Smooth muscle cell (in vitro differentiated cells): ENCODE data around the gene SFXN1. TPM values are rescaled to one million over a fixed set of nuclear protein-coding genes. Genes with fewer than 3 reads are reported as not detected.

ENCODE experiments used
- DNase-seq: peaks from one replicate; lab custom pipeline; 2025; ENCODE audit not compliant: unreplicated experiment; lab: John Stamatoyannopoulos, UW
- H2AFZ ChIP-seq: fragments of 200-600 bp; sonication (generic); 2 replicates; pipeline ENCODE4 v1.6.0; 2016; ENCODE audit warnings: antibody characterized with exemption, low read depth, mild to moderate bottlenecking
- H3F3A ChIP-seq: fragments of 200-600 bp; sonication (generic); 2 replicates; pipeline ENCODE4 v1.6.0; 2017; ENCODE audit warnings: antibody characterized with exemption, low read depth
- H3K27ac ChIP-seq: fragments of 200-600 bp; sonication (generic); 2 replicates; pipeline ENCODE4 v1.5.1; 2016; ENCODE audit warnings: low read depth, mild to moderate bottlenecking
- H3K27me3 ChIP-seq: fragments of 200-600 bp; sonication (generic); 2 replicates; pipeline ENCODE4 v1.6.1; 2016; ENCODE audit warnings: low read depth, mild to moderate bottlenecking
- H3K36me3 ChIP-seq: fragments of 200-600 bp; sonication (generic); 2 replicates; pipeline ENCODE4 v1.5.1; 2016; ENCODE audit warnings: low read depth
- H3K4me1 ChIP-seq: fragments of 200-600 bp; sonication (generic); 2 replicates; pipeline ENCODE4 v1.5.1; 2016; ENCODE audit warnings: low read depth
- H3K4me2 ChIP-seq: fragments of 200-600 bp; sonication (generic); 2 replicates; pipeline ENCODE4 v1.6.0; 2016; ENCODE audit warnings: mild to moderate bottlenecking
- H3K4me3 ChIP-seq: fragments of 200-600 bp; sonication (generic); 2 replicates; pipeline ENCODE4 v1.5.1; 2016; ENCODE audit warnings: mild to moderate bottlenecking
- H3K79me2 ChIP-seq: fragments of 200-600 bp; sonication (generic); 2 replicates; pipeline ENCODE4 v1.6.0; 2016; ENCODE audit warnings: low read depth, mild to moderate bottlenecking
- H3K9ac ChIP-seq: fragments of 200-600 bp; sonication (generic); 2 replicates; pipeline ENCODE4 v1.6.0; 2016; ENCODE audit warnings: low read depth
- H3K9me3 ChIP-seq: fragments of 200-600 bp; sonication (generic); replicated peaks from 2 replicates; pipeline ENCODE4 v1.5.1; 2016; ENCODE audit warnings: low read depth
- H4K20me1 ChIP-seq: fragments of 200-600 bp; sonication (generic); 2 replicates; pipeline ENCODE4 v1.6.0; 2016; ENCODE audit warnings: low read depth
- WGBS: methylation state at CpG from one replicate; pipeline ENCODE4 v1.1.7; 2016; ENCODE audit warnings: low lambda C conversion rate; 5-methylcytosine and 5-hydroxymethylcytosine counted together
- polyA plus RNA-seq: library from polyadenylated mRNA; unstranded; fragments of >200 nt; fragmentation: Nextera tagmentation; extraction: Ambion mirVana; gene quantifications from 2 replicates; pipeline ENCODE4 v1.2.1, GENCODE V29; 2016
- total RNA-seq: library from RNA; depleted of rRNA; stranded (reverse); fragments of >200 nt; gene quantifications from 2 replicates; pipeline ENCODE4 v1.2.3, GENCODE V29; 2014
- TF ChIP-seq, protein P1 (sequence below): fragments of 200-600 bp; sonication (generic); IDR thresholded peaks from 2 replicates; pipeline ENCODE4 v1.5.1; 2017; ENCODE audit warnings: borderline replicate concordance, mild to moderate bottlenecking, antibody characterized with exemption; ENCODE audit not compliant: insufficient read depth, poor library complexity, severe bottlenecking

The SFXN1 gene
- total and polyA plus RNA-seq, 2 experiments from 2014 or later: 63.9 to 136 TPM

DNA sequence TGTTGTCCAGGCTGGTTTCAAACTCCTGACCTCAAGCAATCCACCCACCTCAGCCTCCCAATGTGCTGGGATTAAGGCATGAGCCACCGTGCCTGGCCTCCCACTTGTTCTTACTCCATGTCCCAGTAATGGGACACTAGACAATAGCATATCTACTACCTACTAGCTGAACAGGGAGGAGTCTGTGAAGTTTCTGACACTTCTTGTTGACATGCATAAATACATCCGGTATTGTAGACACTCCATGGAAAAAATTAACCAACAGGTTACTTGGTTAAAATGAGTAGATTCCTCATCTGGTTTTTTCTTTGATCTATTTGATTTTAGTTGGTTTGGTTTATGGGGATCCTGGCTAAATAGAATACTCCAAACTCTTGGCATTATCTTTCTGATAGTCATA is 88.3 kb downstream of the SFXN1 start:
- no peaks in the 10 kb centered on the region for H3K79me2 ChIP-seq
- H4K20me1 ChIP-seq: no peaks in the 10 kb centered on the region
- TF ChIP-seq, protein P1, sequence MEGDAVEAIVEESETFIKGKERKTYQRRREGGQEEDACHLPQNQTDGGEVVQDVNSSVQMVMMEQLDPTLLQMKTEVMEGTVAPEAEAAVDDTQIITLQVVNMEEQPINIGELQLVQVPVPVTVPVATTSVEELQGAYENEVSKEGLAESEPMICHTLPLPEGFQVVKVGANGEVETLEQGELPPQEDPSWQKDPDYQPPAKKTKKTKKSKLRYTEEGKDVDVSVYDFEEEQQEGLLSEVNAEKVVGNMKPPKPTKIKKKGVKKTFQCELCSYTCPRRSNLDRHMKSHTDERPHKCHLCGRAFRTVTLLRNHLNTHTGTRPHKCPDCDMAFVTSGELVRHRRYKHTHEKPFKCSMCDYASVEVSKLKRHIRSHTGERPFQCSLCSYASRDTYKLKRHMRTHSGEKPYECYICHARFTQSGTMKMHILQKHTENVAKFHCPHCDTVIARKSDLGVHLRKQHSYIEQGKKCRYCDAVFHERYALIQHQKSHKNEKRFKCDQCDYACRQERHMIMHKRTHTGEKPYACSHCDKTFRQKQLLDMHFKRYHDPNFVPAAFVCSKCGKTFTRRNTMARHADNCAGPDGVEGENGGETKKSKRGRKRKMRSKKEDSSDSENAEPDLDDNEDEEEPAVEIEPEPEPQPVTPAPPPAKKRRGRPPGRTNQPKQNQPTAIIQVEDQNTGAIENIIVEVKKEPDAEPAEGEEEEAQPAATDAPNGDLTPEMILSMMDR: no peak
- H3K9ac ChIP-seq: no peak overlapping the region
- H3K27me3 ChIP-seq: no peaks in the 10 kb centered on the region
- WGBS: 80% methylated on average over 2 of the region's 2 CpGs
- no peak for DNase-seq
- no peaks in the 10 kb centered on the region for H3K9me3 ChIP-seq
- no peaks in the 10 kb centered on the region for H3K4me1 ChIP-seq
- H3K36me3 ChIP-seq: no peaks in the 10 kb centered on the region
- no peak overlapping the region for H3K4me2 ChIP-seq
- no peak overlapping the region for H3K27ac ChIP-seq
- H3F3A ChIP-seq: no peaks in the 10 kb centered on the region
- H2AFZ ChIP-seq: no peak overlapping the region
- no peak overlapping the region for H3K4me3 ChIP-seq

DNA sequence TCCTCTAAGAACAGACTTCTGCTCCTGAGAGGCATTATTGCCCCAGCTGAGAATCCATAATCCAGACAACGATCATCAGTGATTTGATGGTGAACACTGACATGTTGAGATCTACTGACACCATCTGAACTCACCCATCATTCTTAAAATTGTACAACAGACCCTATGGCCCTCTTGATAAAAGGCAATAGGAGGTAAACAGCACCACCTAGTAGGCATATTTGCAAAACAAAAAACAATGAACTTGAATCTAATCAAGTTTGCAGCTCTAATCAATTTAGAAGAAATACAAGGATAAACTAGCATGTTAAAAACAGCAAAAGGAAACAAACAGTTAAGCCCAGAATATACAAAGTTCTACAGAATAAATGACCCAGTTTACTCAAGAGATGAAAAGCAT is 89.6 kb downstream of the SFXN1 start:
- DNase-seq: no peak
- H3K36me3 ChIP-seq: no peaks in the 10 kb centered on the region
- H3F3A ChIP-seq: no peaks in the 10 kb centered on the region
- no peaks in the 10 kb centered on the region for H3K9me3 ChIP-seq
- TF ChIP-seq, protein P1: no peak
- no peaks in the 10 kb centered on the region for H3K79me2 ChIP-seq
- no peak overlapping the region for H3K4me2 ChIP-seq
- H3K27me3 ChIP-seq: no peaks in the 10 kb centered on the region
- H4K20me1 ChIP-seq: no peaks in the 10 kb centered on the region
- no peak overlapping the region for H3K9ac ChIP-seq
- H3K4me1 ChIP-seq: no peaks in the 10 kb centered on the region
- no peak overlapping the region for H3K27ac ChIP-seq
- WGBS: 94% methylated on average over 1 of the region's 1 CpG
- H2AFZ ChIP-seq: no peak overlapping the region
- no peak overlapping the region for H3K4me3 ChIP-seq

DNA sequence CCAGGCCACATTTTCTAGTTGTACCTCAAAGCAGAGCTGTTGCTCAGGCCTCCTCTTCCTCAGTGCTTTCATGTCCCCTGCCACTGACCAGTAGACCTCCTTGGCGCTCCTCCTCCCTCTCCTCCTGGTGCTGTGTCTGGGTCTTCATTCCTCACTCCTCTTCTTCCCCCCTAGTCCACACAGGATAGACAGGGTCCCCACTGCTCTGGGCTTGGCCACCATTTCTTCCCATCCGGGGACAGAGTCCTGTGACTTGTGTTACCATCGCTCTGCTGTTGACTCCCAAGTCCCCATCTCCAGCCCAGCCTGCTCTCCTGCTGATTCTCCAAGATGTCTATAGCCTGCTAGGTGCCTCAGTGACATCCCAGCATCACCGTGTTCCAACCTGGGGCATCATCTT is 91.3 kb downstream of the SFXN1 start:
- Histone ChIP-seq H3K9ac (no peak overlapping the region), H3K4me1 (no peaks in the 10 kb centered on the region), H2AFZ (no peak overlapping the region), H3K9me3 (no peaks in the 10 kb centered on the region), H3K27me3 (no peaks in the 10 kb centered on the region), H3K27ac (no peak overlapping the region), H4K20me1 (no peaks in the 10 kb centered on the region), H3F3A (no peaks in the 10 kb centered on the region), H3K4me3 (no peak overlapping the region), H3K79me2 (no peaks in the 10 kb centered on the region), H3K4me2 (no peak overlapping the region), H3K36me3 (no peaks in the 10 kb centered on the region)
- DNase-seq: no peak
- TF ChIP-seq, protein P1: no peak
- 95% methylated on average over 4 of the region's 4 CpGs for WGBS

DNA sequence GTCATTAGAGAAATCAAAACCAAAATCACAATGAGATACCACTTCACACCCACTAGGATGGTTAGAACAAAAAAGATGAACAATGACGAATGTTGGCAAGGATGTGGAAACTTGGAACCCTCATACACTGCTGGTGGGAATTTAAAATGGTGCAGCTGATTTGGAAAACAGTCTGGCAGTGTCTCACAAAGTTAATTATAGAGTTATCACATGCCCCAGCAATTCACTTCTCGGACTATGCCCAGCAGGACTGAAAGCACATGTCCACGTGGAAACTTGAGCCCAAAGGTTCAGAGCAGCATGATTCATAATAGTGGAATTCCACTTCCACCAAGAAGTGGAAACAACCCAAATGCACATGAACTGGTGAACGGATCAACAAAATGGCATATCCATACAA is 94.5 kb downstream of the SFXN1 start:
- Histone ChIP-seq H3K36me3 (no peaks in the 10 kb centered on the region), H3K4me3 (no peak overlapping the region), H3F3A (no peaks in the 10 kb centered on the region), H2AFZ (no peak overlapping the region), H3K27ac (no peak overlapping the region), H3K79me2 (no peaks in the 10 kb centered on the region), H3K9me3 (no peaks in the 10 kb centered on the region), H3K4me2 (no peak overlapping the region), H3K4me1 (no peaks in the 10 kb centered on the region), H3K27me3 (no peaks in the 10 kb centered on the region), H3K9ac (no peak overlapping the region), H4K20me1 (no peaks in the 10 kb centered on the region)
- 54% methylated on average over 4 of the region's 4 CpGs for WGBS
- TF ChIP-seq, protein P1: no peak
- no peak for DNase-seq
